GM18870 (cell line): ENCODE measurements around the gene TRHDE.

Experiments
- ATAC-seq: cut with Tn5 transposase; IDR thresholded peaks from one replicate; pipeline ENCODE4 v1.9.1; 2021; ENCODE audit warnings: moderate library complexity; ENCODE audit not compliant: unreplicated experiment

Gene TRHDE

GRCh38 chr12:72313806-72314205, 41.6 kb downstream of the TRHDE start:
- no peak for ATAC-seq

DNA sequence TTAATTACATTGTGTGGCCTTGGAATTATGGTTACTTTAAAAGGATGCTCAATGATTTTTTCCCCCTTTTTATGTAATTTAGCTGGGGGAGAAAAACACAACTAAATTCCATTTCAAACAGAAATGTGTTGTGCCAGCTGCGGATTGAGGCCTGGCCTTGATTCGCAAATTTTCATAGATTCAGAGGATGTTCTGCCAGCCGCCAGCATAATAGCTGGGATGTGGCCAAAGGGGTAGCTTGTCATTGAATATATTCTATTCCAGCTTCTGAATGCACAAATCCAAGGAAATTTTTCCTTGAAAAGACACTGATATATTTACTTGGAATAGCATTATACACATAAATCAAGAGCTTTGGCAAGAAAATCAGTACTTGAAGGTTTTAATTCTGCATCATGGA, 43.7 kb downstream of the TRHDE start:
- ATAC-seq, result no peak

GRCh38 chr12:72318341-72318740, 46.2 kb downstream of the TRHDE start:
- ATAC-seq, result no peak

- ATAC-seq, result no peak
Observed at GRCh38 chr12:72323881-72324280, 51.7 kb downstream of the TRHDE start.

GRCh38 chr12:72330301-72330700, 58.1 kb downstream of the TRHDE start:
- no peak for ATAC-seq

GRCh38 chr12:72330784-72331183, 58.6 kb downstream of the TRHDE start:
- ATAC-seq, result no peak

DNA sequence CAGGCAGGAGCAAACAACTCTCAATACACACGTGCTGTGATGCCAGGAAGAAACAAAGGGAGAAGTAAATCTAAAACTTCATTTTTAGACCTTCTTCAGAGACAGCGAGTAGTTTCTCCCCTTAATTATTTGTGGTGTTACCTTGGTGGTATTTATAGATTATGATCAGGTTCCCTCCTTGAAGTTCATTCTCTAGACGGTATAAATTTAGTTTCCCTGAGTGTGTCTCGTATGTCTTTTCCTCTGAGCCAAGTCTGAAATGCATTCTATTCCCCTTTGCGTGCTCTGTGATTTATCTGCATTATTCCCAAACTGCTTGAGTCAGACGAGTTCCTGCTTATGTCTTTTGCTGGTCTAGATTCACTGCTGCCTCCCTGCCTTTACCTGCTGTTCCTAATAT, 65.2 kb downstream of the TRHDE start:
- ATAC-seq, result no peak

DNA sequence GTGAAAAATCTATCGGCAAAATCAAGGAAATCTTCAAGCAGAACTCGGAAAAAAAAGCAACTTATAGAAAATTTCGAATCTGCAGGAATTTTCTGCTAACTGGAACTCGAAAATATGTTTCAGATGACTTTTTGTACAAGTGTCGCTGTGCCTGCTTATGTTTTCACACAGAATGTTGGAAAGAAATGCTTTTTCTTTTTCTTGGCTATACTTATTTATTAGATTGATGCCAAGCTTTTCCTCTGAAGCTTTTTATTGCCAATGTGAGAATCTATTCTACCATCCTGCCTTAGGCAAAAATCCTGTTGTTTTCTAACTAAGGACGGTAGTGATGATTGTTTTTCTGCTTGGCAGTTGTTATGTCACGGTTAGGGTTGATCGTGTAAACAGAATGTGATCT, 65.8 kb downstream of the TRHDE start:
- no peak for ATAC-seq

GRCh38 chr12:72338437-72338836, 66.3 kb downstream of the TRHDE start:
- ATAC-seq, result no peak

GRCh38 chr12:72346363-72346944, 74.3 kb downstream of the TRHDE start:
- peak; percentile 95 for ATAC-seq

DNA sequence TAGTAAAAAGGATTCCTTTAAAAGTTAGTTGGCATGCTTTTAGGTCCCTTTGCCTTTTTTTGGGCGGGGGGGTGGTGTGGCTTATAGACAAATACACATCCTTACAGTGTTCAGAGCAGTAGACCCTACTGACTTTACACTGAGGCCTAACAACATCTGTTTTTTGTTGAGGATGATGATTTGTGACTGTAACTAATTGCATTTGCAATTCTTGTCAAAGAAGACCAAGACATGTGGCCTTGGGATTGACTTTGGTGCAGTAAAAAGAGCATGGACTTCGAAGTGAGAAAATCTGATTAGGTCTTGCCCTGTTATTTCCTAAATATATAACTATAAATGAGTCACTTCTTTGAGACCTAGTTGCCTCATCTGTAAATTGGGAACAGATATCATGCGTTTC, 77.3 kb downstream of the TRHDE start:
- no peak for ATAC-seq

- ATAC-seq, result no peak
Observed at GRCh38 chr12:72359416-72359815, 87.2 kb downstream of the TRHDE start.

DNA sequence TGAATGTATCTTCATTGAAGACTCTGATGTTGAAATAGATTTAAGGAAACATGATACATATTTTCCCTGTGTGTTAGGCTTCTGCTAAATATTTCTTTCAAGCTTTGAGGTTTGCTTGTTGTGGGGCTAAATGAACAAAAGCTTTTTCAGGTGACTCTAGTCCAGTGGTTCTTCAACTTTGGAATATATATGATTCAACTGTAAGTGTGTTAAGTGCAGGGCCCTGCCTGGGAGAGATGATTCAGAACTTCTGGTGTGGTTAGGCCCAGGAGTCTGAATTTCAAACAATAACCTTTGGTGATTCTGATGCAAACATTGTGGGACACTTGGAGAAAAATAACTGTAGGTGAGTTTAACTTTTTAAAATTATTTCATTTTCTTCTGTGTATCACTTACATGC, 93.0 kb downstream of the TRHDE start:
- ATAC-seq, result no peak

DNA sequence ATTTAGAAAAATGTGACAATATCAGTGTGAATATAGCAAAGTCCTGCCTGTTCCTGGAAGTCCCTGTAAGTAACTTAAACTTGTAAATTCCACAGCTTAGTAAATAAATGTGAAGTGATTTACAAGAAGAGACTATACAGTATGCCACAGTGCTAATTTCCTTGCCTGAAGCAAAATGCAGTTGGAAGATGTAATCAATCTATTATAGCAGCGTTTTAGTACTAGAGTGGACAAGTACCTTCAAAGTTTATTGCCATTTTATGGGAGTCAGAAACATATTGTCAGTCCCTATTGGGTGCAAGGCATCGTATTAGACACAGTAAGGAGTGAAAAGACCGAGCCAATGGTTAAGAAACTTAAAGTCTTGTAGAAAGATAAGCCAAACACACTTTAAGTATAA, 94.1 kb downstream of the TRHDE start:
- no peak for ATAC-seq

DNA sequence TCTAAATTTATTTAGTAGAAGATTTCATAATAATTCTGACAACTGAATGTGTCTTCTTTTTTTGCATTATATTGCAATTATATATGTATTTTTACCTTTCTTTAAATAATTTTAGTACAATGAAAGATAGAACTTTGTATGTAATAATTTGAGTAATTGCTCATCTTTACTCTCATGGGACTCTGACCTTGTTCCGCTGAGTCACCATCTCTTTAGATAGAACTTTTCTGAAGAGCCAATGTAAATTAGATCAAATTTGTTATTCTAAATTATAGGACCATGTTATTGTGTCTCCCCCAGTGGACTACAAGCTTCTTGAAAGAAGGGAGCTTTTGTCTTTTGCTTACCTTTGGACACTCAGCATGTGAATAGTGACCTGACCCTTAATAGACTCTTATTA, 96.1 kb downstream of the TRHDE start:
- ATAC-seq, result no peak

DNA sequence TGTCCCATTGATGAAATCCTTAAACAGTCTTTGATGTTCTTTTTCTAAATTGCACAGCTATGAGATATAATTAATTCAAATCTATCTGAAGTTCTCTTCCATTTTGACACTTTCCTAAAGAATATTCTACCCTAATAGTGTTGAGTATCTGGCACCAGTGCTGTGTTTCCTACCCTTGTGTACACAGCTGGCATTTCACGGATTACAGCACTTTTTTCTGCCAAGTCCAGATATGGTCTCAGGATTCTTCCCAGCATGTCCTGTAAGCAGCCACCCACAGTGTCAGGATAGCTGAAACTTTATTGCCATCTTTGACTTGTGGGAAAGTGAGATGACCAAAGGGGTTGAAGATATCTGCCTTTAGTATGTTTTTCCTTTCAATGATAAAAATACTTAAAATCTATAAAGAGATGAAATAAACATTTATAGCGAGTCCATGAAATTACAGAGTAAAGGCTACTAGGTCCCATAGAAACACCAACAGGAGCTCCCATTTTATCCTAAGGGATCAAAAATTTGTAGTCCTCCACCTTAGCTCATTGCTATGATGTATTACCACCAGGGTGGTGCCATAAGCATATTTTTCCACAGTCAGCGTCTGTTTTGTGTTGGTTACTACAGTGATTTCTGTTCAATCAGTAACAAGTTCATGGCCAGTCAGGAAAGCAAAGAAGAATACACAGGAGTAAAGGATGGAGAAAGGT, 96.7 kb downstream of the TRHDE start:
- no peak for ATAC-seq

DNA sequence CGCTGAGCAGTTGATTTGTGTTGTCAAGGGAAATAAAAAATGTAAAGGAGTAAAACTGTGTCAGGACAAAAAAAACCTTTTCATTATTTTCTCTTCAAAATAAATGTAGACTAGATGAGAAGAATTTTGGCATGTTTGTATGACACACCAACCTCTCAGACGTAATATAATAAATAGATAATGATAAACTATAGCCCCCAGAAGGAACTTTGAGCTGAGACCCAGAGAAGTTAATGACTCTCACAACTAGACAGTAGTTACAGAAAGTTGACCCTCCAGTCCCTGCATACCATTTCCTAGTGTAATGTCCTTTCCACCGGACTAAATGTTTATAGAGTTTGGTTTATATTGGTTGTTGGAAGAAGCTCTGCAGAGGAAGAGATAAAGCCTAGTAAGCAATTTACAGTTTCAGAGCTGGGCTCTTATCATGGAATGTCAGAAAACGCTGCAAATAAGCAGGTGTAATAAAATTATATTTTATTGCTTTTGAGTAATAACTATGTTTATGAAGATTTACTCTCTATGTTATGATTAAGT, 97.3 kb downstream of the TRHDE start:
- ATAC-seq, result no peak

DNA sequence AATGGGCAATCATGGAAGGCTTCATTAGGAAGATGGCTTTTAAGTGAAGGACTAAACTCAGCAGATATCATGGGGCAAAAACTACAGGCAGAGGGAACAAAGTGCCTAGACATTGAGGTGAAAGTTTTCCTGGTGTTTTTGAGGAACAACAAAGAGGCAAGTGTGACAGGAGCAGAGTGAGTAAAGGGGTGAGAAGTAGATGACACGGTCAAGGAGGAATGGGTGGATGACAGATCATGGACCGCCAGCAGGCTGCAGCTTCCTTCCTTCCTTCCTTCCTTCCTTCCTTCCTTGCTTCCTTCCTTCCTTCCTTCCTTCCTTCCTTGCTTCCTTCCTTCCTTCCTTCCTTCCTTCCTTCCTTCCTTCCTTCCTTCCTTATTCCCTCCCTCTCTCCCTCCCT, 108.3 kb downstream of the TRHDE start:
- no peak for ATAC-seq

DNA sequence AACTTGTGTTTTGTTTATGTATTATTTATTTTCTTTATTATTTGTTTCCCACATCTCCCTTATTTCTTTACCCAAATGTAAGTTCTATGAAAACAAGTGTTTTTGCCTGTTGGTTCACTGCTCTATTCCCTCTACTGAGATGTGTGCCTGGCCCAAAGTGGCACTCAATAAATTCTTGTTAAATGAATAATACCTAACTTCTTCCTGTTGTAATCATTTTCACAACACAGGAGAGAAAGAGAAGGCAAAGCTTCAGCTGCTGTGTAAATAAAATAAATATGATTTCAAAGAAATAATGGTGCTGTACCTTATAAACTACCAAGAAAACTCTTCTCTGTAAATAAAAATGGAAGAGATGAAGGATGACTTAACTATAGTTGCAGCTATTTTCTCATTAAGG, 116.2 kb downstream of the TRHDE start:
- no peak for ATAC-seq

GRCh38 chr12:72390146-72390545, 118.0 kb downstream of the TRHDE start:
- no peak for ATAC-seq

GRCh38 chr12:72406111-72406510, 133.9 kb downstream of the TRHDE start:
- no peak for ATAC-seq

DNA sequence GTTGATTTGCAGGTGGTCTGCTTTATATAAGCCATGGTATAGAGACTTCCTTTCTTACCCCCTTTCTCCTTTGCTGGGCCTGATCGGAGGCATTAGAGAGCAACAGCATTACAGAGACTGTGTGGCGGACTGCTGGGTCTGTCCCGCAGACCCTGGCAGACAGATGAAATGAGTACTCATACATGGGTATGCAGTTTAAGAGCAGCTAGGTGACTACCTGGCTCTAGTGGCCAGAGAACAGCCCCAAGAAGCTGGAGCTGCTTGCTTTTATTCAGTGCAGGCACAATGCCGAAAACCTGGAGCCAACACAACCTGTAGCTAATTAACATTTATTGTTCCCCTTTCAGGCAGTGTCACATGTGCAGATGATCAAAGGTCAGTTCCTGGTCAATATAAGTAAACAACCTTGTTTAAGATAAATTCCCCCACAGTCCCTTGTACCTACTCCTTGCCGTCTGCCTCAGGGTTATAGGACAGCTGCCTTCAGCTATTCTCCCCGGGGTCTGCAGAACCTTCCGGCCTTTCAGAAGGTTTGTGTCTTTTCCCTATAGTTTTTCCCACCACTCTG, 160.0 kb downstream of the TRHDE start:
- ATAC-seq, result no peak
